OCI-LY3 (cell line): ENCODE measurements around the gene TMBIM6.

Source experiments
- CTCF ChIP-seq: fragments of 200-600, 300-600 bp; sonication (generic); IDR thresholded peaks from 2 replicates; pipeline ENCODE4 v1.5.1; 2014; ENCODE audit warnings: antibody characterized with exemption, low read length, low read depth
- EZH2phosphoT487 ChIP-seq: fragments of 200-600 bp; shearing (Covaris generic); IDR thresholded peaks from 2 replicates; pipeline ENCODE4 v1.6.1; 2018; ENCODE audit warnings: antibody characterized with exemption, mixed run types, low read depth

GRCh38 chr12:49792181-49792970 is 51.0 kb downstream of the TMBIM6 start:
- TF ChIP-seq CTCF, result no peak
- no peak for TF ChIP-seq EZH2phosphoT487
